Adrenal gland (tissue), 12 donors: ENCODE data around the gene TLK1. TPM values are rescaled to one million over a fixed set of nuclear protein-coding genes. Genes with fewer than 3 reads are reported as not detected.

Source experiments
- DNase-seq, 7 donors: peaks; one replicate each; pipeline ENCODE4 v3.0.0-alpha.2; 2019 to 2020
- H3K27ac ChIP-seq, 5 donors: fragments of 200-600 bp; sonication (generic) in 4 of 5; 1 replicate in 3 of 5; 2 replicates in 2 of 5; pipeline versions ENCODE4 v1.5.1 to v1.8.0; 2016 to 2020; ENCODE audit warnings: mild to moderate bottlenecking in 1 of 5
- H3K27me3 ChIP-seq: fragments of 200-600 bp; 2 replicates; pipeline ENCODE4 v1.8.0; 2021
- H3K36me3 ChIP-seq, 2 donors: fragments of 200-600 bp; replicated peaks in 1 of 2; 1 replicate in 1 of 2; 2 replicates in 1 of 2; pipeline versions ENCODE4 v1.5.1 to v1.8.0; 2018 to 2022
- H3K4me1 ChIP-seq, 2 donors: fragments of 200-600 bp; replicated peaks in 1 of 2; 1 replicate in 1 of 2; 2 replicates in 1 of 2; pipeline versions ENCODE4 v1.5.1 to v1.8.0; 2018 to 2021
- H3K4me3 ChIP-seq, 4 donors: fragments of 200-600 bp; sonication (generic) in 3 of 4; one replicate each; pipeline ENCODE4 v1.5.1; 2016 to 2018
- H3K9me3 ChIP-seq, 3 donors: fragments of 200-600 bp; sonication (generic) in 1 of 3; replicated peaks in 1 of 3; 1 replicate in 2 of 3; 2 replicates in 1 of 3; pipeline versions ENCODE4 v1.5.1 to v1.8.0; 2016 to 2021
- CTCF ChIP-seq, 6 experiments: fragments of 450-650 bp in 4 of 6; fragments of 200-600 bp in 2 of 6; sonication (generic) in 1 of 6; IDR thresholded peaks; 1 replicate in 5 of 6; 2 replicates in 1 of 6; pipeline versions ENCODE4 v1.5.1 to v1.8.0; 2016 to 2021; ENCODE audit warnings: antibody characterized with exemption in 6 of 6, mild to moderate bottlenecking in 2 of 6, moderate library complexity in 1 of 6
- POLR2A ChIP-seq, 2 donors: fragments of 450-650 bp; IDR thresholded peaks; one replicate each; pipeline ENCODE4 v1.6.1; 2017; ENCODE audit warnings: antibody characterized with exemption in 2 of 2, mild to moderate bottlenecking in 2 of 2, moderate library complexity in 1 of 2
- WGBS, 4 donors: extraction: QIAGEN DNeasy Blood & Tissue Kit in 2 of 4; methylation state at CpG; one replicate each; pipeline versions ENCODE4 v1.1.5 to v1.1.7; 2013 to 2017; 5-methylcytosine and 5-hydroxymethylcytosine counted together
- intact Hi-C, 2 donors: fragments of 100-400 bp; cut with DNase I; formaldehyde crosslinking; loops; one replicate each; pipeline versions ENCODE4 v1.14.1 to v1.15.0; 2022 to 2023
- polyA plus RNA-seq, 3 donors: library from polyadenylated mRNA; stranded (reverse); fragments of 200-250 nt in 2 of 3; fragments of 350-450 nt in 1 of 3; fragmentation: Illumina TruSeq in 1 of 3; extraction: RNeasy Lipid Tissue Mini Kit (QIAGEN cat#74804) in 1 of 3; gene quantifications; one replicate each; pipeline ENCODE4 v1.2.3, GENCODE V29; 2013 to 2014
- total RNA-seq, 9 donors: library from RNA; depleted of rRNA in 4 of 9; stranded (reverse); fragments of >200 nt in 4 of 9; fragments of 120-200 nt in 1 of 9; fragmentation: NEBNext Ultra II Directional in 1 of 9; extraction: Animal tissue kit (Norgen Biotek cat#: 25700) in 1 of 9; gene quantifications; one replicate each; pipeline versions ENCODE4 v1.1.0 to v1.2.4, GENCODE V29; 2013 to 2023
- donor health status: healthy with polysubstance abuse.
- donor health status: Bipolar disorder and iron deficiency.
- donor health status: DM: yes; HTN: yes; CAD: no.
- donor health status: DM: no; HTN: no; CAD: no.
- donor health status: DM: no; HTN: no; CAD: no.
- donor health status: DM: yes; HTN: yes; CAD: no.

TLK1 gene
- total and polyA plus RNA-seq, 12 donors = 16.5 to 84.0 (median 47.3) TPM

GRCh38 chr2:170953941-170954340, 206.8 kb downstream of the TLK1 start:
- Histone ChIP-seq H3K27ac (no peak overlapping the region), H3K36me3 (peaks cover 0 to 86% of the 10 kb centered on the region in 2 donors), H3K9me3 (no peaks in the 10 kb centered on the region), H3K4me1 (no peaks in the 10 kb centered on the region), H3K27me3 (no peaks in the 10 kb centered on the region), H3K4me3 (no peak overlapping the region)
- intact Hi-C loops = no loop called here
- WGBS, 4 donors = 63 to 83% (median 73%) methylated on average over 4 of the region's 4 CpGs
- no peak for DNase-seq
- TF ChIP-seq CTCF (IDR thresholded peaks at IDR 0.05) (no peak), POLR2A (IDR thresholded peaks at IDR 0.05) (no peak)

- Histone ChIP-seq H3K9me3 (no peaks in the 10 kb centered on the region), H3K27ac (no peak overlapping the region), H3K36me3 (peaks cover 0 to 58% of the 10 kb centered on the region in 2 donors), H3K4me1 (peaks cover 0 to 8% of the 10 kb centered on the region in 2 donors), H3K4me3 (no peak overlapping the region), H3K27me3 (no peaks in the 10 kb centered on the region)
- intact Hi-C loops = no loop called here
- TF ChIP-seq CTCF (IDR thresholded peaks at IDR 0.05) = no peak
- no peak for TF ChIP-seq POLR2A (IDR thresholded peaks at IDR 0.05)
- no peak for DNase-seq
- WGBS, 4 donors = 80 to 90% (median 85%) methylated on average over 4 of the region's 4 CpGs
Observed at GRCh38 chr2:170950221-170950761, 210.4 kb downstream of the TLK1 start.

GRCh38 chr2:170949415-170949814, 211.3 kb downstream of the TLK1 start:
- 81 to 90% (median 84%) methylated on average over 5 of the region's 5 CpGs for WGBS, 4 donors
- H3K27me3 ChIP-seq = no peaks in the 10 kb centered on the region
- no peak for DNase-seq
- intact Hi-C loops = no loop called here
- H3K4me3 ChIP-seq = no peak overlapping the region
- H3K27ac ChIP-seq = no peak overlapping the region
- peaks cover 5 to 17% of the 10 kb centered on the region in 2 donors for H3K4me1 ChIP-seq
- no peaks in the 10 kb centered on the region for H3K9me3 ChIP-seq
- peaks cover 0 to 50% of the 10 kb centered on the region in 2 donors for H3K36me3 ChIP-seq
- no peak for TF ChIP-seq POLR2A (IDR thresholded peaks at IDR 0.05)
- TF ChIP-seq CTCF (IDR thresholded peaks at IDR 0.05) = no peak

GRCh38 chr2:170944545-170944944, 216.1 kb downstream of the TLK1 start:
- DNase-seq = no peak
- Histone ChIP-seq H3K9me3 (no peaks in the 10 kb centered on the region), H3K4me3 (no peak overlapping the region), H3K36me3 (peaks cover 0 to 3% of the 10 kb centered on the region in 2 donors), H3K27ac (peak overlapping the region in 4 of 5 donors; percentile 13 to 48 (median 29)), H3K4me1 (peaks cover 15 to 66% of the 10 kb centered on the region in 2 donors), H3K27me3 (no peaks in the 10 kb centered on the region)
- WGBS, 4 donors = 76 to 95% (median 79%) methylated on average over 1 of the region's 1 CpG
- intact Hi-C loops = no loop called here
- TF ChIP-seq CTCF (IDR thresholded peaks at IDR 0.05) (no peak), POLR2A (IDR thresholded peaks at IDR 0.05) (no peak)
